ENCODE results near the gene CBX1. TPM values are rescaled to one million over a fixed set of nuclear protein-coding genes. Genes with fewer than 3 reads are reported as not detected.

CBX1 gene
- total and polyA plus RNA-seq, 2 of the 13 experiments (the other 11 are each of a cell fraction or from before 2014, with no cell fraction given) = 17.8 to 108 TPM

GRCh38 chr17:48037036-48037837 is 64.0 kb downstream of the CBX1 start, which contains the start of gene COPZ2 (continued):
- TF ChIP-seq DMTF1 (CRISPR knock-in tag; IDR thresholded peaks at IDR 0.05) = no peak
- TF ChIP-seq MTF2 (CRISPR knock-in tag; IDR thresholded peaks at IDR 0.05; ENCODE audit: borderline replicate concordance) = peak; percentile 96; the same call in 1 of the 2 replicates
- no peak for TF ChIP-seq PRPF4 (IDR thresholded peaks at IDR 0.05; ENCODE audit: low read depth, low read length, poor library complexity, severe bottlenecking)
- TF ChIP-seq NCOA5 (CRISPR knock-in tag; IDR thresholded peaks at IDR 0.05) = no peak
- TF ChIP-seq SOX5 (CRISPR knock-in tag; IDR thresholded peaks at IDR 0.05; ENCODE audit: borderline replicate concordance) = no peak
- TF ChIP-seq BHLHE40 (IDR thresholded peaks at IDR 0.05; ENCODE audit: low read length) = no peak
- no peak for TF ChIP-seq ZNF142 (CRISPR knock-in tag; IDR thresholded peaks at IDR 0.05)
- TF ChIP-seq ZFP62 (CRISPR knock-in tag; IDR thresholded peaks at IDR 0.05) = no peak
- TF ChIP-seq MEF2D (CRISPR knock-in tag; IDR thresholded peaks at IDR 0.05) = no peak
- 0 out of 2 replicates have a peak, but pooled peaks have one; percentile 44 for TF ChIP-seq PCBP1 (IDR thresholded peaks at IDR 0.05; ENCODE audit: borderline replicate concordance, low read depth, low read length)
- TF ChIP-seq ZNF503 (CRISPR knock-in tag; IDR thresholded peaks at IDR 0.05) = no peak
- TF ChIP-seq ZNF879 (CRISPR knock-in tag; IDR thresholded peaks at IDR 0.05) = no peak
- TF ChIP-seq ZNF33A (CRISPR knock-in tag; IDR thresholded peaks at IDR 0.05; ENCODE audit: borderline replicate concordance) = no peak
- TF ChIP-seq ELF4 (CRISPR knock-in tag; IDR thresholded peaks at IDR 0.05; ENCODE audit: borderline replicate concordance) = no peak
- no peak for TF ChIP-seq ZNF496 (CRISPR knock-in tag; IDR thresholded peaks at IDR 0.05; ENCODE audit: insufficient replicate concordance)
- no peak for TF ChIP-seq ZNF282 (IDR thresholded peaks at IDR 0.05; ENCODE audit: partially characterized antibody)
- peak; percentile 57 for TF ChIP-seq STAG1 (CRISPR knock-in tag; IDR thresholded peaks at IDR 0.05)
- TF ChIP-seq ZNF747 (CRISPR knock-in tag; IDR thresholded peaks at IDR 0.05; ENCODE audit: borderline replicate concordance) = no peak
- TF ChIP-seq TAF15 (IDR thresholded peaks at IDR 0.05; ENCODE audit: low read depth, low read length, poor library complexity, severe bottlenecking) = no peak
- no peak for TF ChIP-seq TBL1XR1 (IDR thresholded peaks at IDR 0.05; ENCODE audit: borderline replicate concordance, low read length, partially characterized antibody)
